ENCODE data around the gene HPSE. TPM values are rescaled to one million over a fixed set of nuclear protein-coding genes. Genes with fewer than 3 reads are reported as not detected.

The HPSE gene
- total and polyA plus RNA-seq, 9 of the 15 experiments (the other 6 are each of a cell fraction or from before 2014, with no cell fraction given) = 0.01 to 0.42 (median 0.14) TPM; not detected in 1

- no peak overlapping the region for H2AFZ ChIP-seq (ENCODE audit: low read depth, low read length)
- H3K4me3 ChIP-seq = no peak overlapping the region
- TF ChIP-seq CBX5 (IDR thresholded peaks at IDR 0.05; ENCODE audit: borderline replicate concordance, low read depth) = no peak
- no peak for TF ChIP-seq ZNF586 (CRISPR knock-in tag; conservative IDR thresholded peaks at IDR 0.05)
- TF ChIP-seq CHCHD3 (CRISPR knock-in tag; IDR thresholded peaks at IDR 0.05) = no peak
- TF ChIP-seq FOXM1 (IDR thresholded peaks at IDR 0.05; ENCODE audit: low read depth) = no peak
- no peak for TF ChIP-seq FOXM1 (CRISPR knock-in tag; IDR thresholded peaks at IDR 0.05; ENCODE audit: low read depth)
- TF ChIP-seq ZBTB12 (CRISPR knock-in tag; IDR thresholded peaks at IDR 0.05) = no peak
- no peak for TF ChIP-seq ZNF143 (CRISPR knock-in tag; IDR thresholded peaks at IDR 0.05)
- no peak for TF ChIP-seq MGA (IDR thresholded peaks at IDR 0.05)
- no peak for TF ChIP-seq BRD9 (IDR thresholded peaks at IDR 0.05; ENCODE audit: low read depth, partially characterized antibody)
These were observed 67.4 kb downstream of the HPSE start for GRCh38 chr4:83267121-83267829.

More at GRCh38 chr4:83267121-83267829, 67.4 kb downstream of the HPSE start:
- ATAC-seq (no peak), FAIRE-seq (no peak), DNase-seq (ENCODE audit: extremely low read depth in 1 of 4, low spot score in 3 of 4) (no peak)
- no TSS peak for BruUV-seq (replicated peaks)
- H3K4me2 ChIP-seq (ENCODE audit: insufficient read depth, low read length) = no peak overlapping the region
- H3K9ac ChIP-seq (ENCODE audit: insufficient read depth in 1 of 2, low read depth in 2 of 2, low read length in 2 of 2) = no peak overlapping the region
- no peak overlapping the region for H3K27ac ChIP-seq (ENCODE audit: extremely low read depth, low read depth, low read length)
- WGBS (ENCODE audit: insufficient coverage, low coverage, missing lambda C conversion rate) = 83% methylated on average over 7 of the region's 7 CpGs
- ChIA-PET POLR2A (no interaction called here), CTCF (ENCODE audit: low intra/inter-chr PET ratio) (no interaction called here)
- peaks cover 23% of the 10 kb centered on the region; the same call in 2 of the 3 replicates for H3K36me3 ChIP-seq (ENCODE audit: control insufficient read depth, insufficient read depth, low read length)
- no peaks in the 10 kb centered on the region for H3K9me1 ChIP-seq (ENCODE audit: control insufficient read depth, insufficient read depth, low read length)
- peaks cover 0 to 5% of the 10 kb centered on the region in 2 experiments; a peak in 3 of 5 replicates for H3K4me1 ChIP-seq (replicated peaks in 1 of 2; ENCODE audit: control insufficient read depth in 2 of 2, insufficient read depth in 2 of 2, low read length in 2 of 2)
- in situ Hi-C loops (cut with MboI) = no loop called here
- H3K27me3 ChIP-seq (ENCODE audit: control insufficient read depth in 2 of 2, insufficient read depth in 2 of 2, low read length in 2 of 2) = no peaks in the 10 kb centered on the region
- H3K79me2 ChIP-seq (ENCODE audit: control insufficient read depth, insufficient read depth, low read length) = no peaks in the 10 kb centered on the region
- intact Hi-C loops (cut with micrococcal nuclease) = no loop called here
- no peaks in the 10 kb centered on the region for H3K9me3 ChIP-seq (replicated peaks; ENCODE audit: control insufficient read depth, insufficient read depth, low read depth, low read length)
- H4K20me1 ChIP-seq (replicated peaks; ENCODE audit: control insufficient read depth, insufficient read depth, low read length) = no peaks in the 10 kb centered on the region

Measured in K562 (cell line).